Left ventricle myocardium superior (tissue), 1 donor: ENCODE data around the gene TAS2R13. TPM values are rescaled to one million over a fixed set of nuclear protein-coding genes. Genes with fewer than 3 reads are reported as not detected.

Source experiments
- ATAC-seq: fragments of 200-7000 bp; cut with Tn5 transposase; one replicate; pipeline ENCODE4 v1.9.1; 2020; ENCODE audit warnings: mild to moderate bottlenecking, moderate library complexity
- DNase-seq: peaks from one replicate; pipeline ENCODE4 v3.0.0-alpha.2; 2020
- intact Hi-C: fragments of 100-400 bp; cut with micrococcal nuclease; formaldehyde crosslinking; loops from one replicate; pipeline ENCODE4 v1.11.0; 2022
- long read RNA-seq: library from polyadenylated mRNA; unstranded; transcript quantifications from one replicate; pipeline ENCODE4 v2.0.0, GENCODE V29; 2021
- total RNA-seq: library from RNA; stranded (reverse); fragmentation: NEBNext Ultra II Directional; extraction: Animal tissue kit (Norgen Biotek cat#: 25700); gene quantifications from one replicate; pipeline ENCODE4 v1.2.1, GENCODE V29; 2021
- donor health status: DM: no; HTN: yes; CAD: no; lungs with severe emphysema.

The TAS2R13 gene
- total RNA-seq, result 0.30 TPM
- long read RNA-seq, result 0 reads

DNA sequence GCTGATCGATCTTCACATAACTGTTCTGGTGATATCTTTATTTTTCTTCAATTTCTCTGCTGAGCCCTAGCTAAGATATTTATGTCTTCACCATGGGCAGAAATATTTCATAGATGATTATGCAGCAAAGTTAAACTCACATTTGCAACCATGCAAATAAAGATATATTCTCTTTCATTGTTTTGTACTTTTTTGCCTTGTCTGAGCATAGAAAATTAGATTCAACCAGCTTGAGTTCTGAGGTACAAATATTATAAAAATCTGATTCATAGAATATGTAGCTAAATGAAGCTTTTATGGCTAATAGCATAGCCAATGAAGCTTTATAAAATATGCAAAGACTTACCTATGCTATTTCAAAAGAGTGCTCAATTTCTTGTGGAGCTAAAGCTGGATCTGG, at the start of gene TAS2R13:
TSS of gene TAS2R13 (minus strand) at position 101 of the 400 bp plus-strand sequence. CDS start 264 bp downstream, outside the sequence.
- no peak for ATAC-seq
- intact Hi-C loops, result loop anchor here (2.0 kb wide), 1 partner anchor 43 kb away; no protein-coding TSS in a partner anchor
- DNase-seq, result no peak

DNA sequence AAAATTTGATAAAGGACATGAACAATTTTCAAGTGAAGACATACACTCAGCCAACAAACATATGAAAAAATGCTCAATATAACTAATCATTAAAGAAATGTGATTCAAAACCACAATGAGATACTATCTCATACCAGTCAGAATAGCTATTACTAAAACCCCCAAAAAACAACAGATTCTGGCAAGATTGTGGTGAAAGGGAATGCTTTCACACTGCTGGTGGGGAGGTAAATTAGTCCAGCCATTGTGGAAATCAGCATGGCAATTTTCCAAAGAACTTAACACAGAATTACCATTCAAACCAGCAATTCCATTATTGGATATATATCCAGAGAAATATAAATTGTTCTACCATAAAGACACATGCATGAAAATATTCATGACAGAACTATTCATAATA, 48.4 kb upstream of the TAS2R13 start:
- intact Hi-C loops, result no loop called here

DNA sequence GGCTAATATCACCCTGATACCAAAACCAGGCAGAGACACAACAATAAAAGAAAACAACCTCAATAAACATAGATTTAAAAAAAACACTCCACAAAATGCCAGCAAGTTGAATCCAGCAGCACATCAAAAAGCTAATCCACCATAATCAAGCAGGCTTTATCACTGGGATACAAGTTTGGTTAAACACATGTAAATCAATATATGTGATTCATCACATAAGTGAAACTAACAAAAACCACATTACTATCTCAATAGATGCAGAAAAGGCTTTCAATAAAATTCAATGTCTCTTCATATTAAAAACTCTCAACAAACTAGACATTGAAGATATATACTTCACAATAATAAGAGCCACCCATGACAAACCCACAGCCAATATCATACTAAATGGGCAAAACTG, 46.7 kb upstream of the TAS2R13 start:
- DNase-seq (no peak), ATAC-seq (no peak)
- intact Hi-C loops, result no loop called here

More for the DNA sequence above, 48.4 kb upstream of the TAS2R13 start:
- DNase-seq, result no peak
- ATAC-seq, result no peak

GRCh38 chr12:10952645-10953044, 43.3 kb upstream of the TAS2R13 start:
- DNase-seq (peak; percentile 51), ATAC-seq (peak; percentile 100)
- intact Hi-C loops, result loop anchor here (2.0 kb wide), 1 partner anchor 44 kb away; the partner anchor contains the start of gene TAS2R13

DNA sequence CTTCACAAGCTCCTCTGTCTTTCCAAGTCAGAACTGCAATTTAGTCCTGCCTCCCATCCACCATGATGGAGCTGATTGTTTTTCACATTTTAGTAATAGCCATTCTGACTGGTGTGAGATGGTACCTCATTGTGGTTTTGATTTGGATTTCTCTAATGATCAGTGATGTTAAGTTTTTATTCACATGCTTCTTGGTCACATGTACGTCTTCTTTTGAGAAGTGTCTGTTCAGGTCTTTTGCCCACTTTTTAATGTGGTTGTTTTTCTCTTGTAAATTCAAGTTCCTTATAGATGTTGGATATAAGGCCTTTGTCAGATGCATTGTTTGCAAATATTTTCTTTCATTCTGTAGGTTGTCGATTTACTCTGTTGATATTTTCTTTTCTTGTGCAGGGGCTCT, 33.8 kb upstream of the TAS2R13 start:
- intact Hi-C loops, result no loop called here
- ATAC-seq (no peak), DNase-seq (no peak)

DNA sequence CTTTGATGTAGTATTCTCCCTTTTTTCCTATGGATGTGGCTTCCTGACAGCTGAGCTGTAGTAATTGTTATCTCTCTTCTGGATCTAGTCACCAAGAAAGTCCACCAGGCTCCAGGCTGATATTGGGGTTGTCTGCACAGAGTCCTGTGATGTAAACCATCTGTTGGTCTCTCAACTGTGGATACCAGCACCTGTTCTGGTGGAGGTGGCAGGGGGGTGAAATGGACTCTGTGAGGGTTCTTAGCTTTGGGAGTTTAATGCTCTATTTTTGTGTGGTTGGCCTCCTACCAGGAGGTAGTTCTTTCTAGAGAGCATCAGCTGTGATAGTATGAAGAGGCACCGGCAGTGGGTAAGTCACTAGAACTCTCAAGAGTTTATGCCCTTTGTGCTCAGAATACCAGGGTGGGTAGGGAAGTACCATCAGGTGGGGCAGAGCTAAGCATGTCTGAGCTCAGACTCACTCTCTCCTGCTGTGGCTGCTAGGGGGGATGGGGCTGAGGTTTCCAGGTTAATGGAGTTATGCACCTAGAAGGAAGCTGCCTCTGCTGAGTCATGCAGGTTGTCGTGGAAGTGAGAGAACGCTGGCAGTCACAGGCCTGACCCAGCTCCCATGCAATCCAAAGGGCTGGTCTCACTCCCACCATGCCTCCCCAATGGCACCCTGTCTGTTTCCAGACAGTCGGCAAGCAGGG, 32.7 kb upstream of the TAS2R13 start:
- ATAC-seq (no peak), DNase-seq (no peak)
- intact Hi-C loops, result no loop called here

GRCh38 chr12:10941369-10941768, 32.0 kb upstream of the TAS2R13 start:
- intact Hi-C loops, result no loop called here
- ATAC-seq (no peak), DNase-seq (no peak)

DNA sequence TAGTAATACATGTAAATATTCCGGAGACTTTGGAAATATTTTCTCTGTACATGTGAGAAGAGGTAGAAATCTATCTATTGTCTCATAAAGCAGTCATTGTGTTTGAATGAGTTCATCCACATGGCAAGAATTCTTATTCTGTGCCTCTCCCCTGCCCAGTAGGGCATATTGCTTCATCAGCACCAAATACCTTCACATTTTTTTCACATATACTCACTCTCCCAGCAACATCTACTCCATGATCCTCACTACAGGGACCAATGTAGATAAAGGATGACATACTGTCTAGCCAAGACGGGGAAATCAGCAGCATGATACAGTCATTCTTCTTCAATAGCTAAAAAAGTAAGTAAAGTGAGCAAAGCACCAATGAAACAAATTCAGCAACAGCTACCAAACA, 31.0 kb upstream of the TAS2R13 start:
- intact Hi-C loops, result no loop called here
- no peak for ATAC-seq

DNA sequence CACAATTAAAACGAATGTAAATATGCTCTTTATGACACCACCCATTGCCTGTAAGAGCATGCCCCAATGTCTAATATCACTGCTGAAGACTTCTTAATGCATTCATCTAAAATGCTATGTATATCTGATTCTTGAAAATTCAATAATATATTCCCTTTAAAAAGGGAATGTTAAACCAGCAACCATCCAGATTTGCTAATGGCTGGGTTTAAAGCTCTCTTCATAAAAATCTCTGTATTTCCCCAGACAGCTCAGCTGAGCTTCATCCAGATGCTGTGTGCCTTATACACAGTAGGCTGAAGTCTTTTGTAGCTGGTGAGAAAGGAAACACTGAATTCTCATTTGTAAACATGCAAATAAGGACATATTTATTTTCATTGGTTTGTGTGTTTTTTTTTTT, 29.8 kb upstream of the TAS2R13 start, which contains the start of gene TAS2R14:
TSS of gene TAS2R14 (minus strand) at position 101 of the 400 bp plus-strand sequence. CDS start at position 45, 56 bp downstream.
- no peak for DNase-seq
- intact Hi-C loops, result no loop called here
- ATAC-seq, result no peak

More for the DNA sequence above, 31.0 kb upstream of the TAS2R13 start:
- DNase-seq, result no peak

GRCh38 chr12:10936506-10936905, 27.1 kb upstream of the TAS2R13 start:
- no peak for DNase-seq
- no peak for ATAC-seq
- intact Hi-C loops, result no loop called here

GRCh38 chr12:10928746-10929286, 19.5 kb upstream of the TAS2R13 start, which contains the start of gene PRH2:
Gene PRH2 (plus strand): TSS chr12:10929236. CDS start chr12:10929274, 38 bp downstream.
- ATAC-seq (no peak), DNase-seq (no peak)
- intact Hi-C loops, result no loop called here

DNA sequence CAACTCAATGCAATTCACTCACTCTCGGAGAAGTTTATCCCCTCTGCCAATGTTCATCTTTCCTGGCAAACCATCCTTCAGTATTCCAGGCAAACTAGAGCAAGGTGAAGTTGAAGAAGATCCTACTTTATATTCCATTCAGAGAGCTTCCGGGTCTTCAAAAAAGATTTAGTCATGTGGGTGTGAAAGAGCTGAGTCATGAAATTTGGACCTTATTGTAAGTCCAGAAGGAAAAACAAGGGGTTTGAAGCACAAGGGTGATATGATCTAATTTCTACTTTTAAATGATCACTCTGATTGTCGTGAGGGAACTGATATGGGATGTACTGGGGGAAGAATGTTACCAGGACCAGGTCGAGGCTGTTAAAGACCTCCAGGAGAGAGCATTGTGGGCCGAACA, 16.9 kb upstream of the TAS2R13 start:
- DNase-seq, result no peak
- intact Hi-C loops, result no loop called here
- ATAC-seq, result no peak

DNA sequence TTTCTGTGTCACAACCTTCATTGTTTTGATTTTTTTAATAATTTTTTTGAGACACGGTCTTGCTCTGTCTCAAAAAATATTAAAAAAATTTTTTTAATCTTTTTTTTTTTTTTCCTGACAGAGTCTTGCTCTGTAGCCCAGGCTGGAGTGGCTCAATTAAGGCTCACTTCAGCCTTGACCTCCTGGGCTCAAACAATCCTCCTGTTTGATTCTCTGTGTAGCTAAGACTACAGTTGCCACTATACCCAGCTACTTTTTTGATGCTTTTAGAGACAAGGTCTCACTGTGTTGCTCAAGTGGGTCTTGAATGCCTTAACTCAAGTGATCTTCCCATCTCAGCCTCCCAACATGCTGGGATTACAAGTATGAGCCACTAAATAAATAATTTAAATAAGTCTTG, 10.4 kb upstream of the TAS2R13 start:
- ATAC-seq (no peak), DNase-seq (no peak)
- intact Hi-C loops, result no loop called here

DNA sequence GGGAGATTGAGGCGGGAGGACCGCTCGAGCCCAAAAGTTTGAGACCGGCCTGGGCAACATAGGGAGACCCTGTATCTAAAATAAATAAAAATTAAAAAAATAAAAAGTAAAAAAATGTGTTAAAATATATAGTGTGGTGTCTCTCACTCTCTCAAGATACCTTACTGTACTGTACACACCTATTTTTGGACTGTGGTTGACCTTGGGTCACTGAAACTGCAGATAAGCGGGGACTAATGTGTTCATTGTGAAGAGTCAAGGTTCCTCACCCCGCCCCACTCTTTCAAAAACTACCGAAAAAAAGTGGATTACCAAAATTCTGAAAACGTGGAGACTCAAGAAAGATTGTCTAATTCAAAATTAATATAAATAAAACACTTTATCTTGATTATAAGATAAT, 1.0 kb upstream of the TAS2R13 start:
- no peak for DNase-seq
- peak; percentile 73 for ATAC-seq

DNA sequence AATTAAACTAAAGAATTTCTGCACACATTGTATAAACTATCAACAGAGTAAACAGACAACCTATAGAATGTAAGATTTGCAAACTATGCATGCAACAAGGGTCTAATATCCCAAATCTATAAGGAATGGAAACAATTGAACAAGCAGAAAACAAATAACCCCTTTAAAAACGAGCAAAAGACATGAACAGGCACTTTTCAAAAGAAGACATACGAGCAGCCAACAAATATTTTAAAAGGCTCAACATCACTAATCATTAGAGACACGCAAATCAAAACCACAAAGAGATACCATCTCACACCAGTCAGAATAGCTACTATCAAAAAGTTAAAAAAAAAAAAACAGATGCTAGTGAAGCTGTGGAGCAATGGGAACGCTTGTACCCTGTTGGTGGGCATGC, 4.7 kb downstream of the TAS2R13 start:
- DNase-seq (no peak), ATAC-seq (no peak)
- intact Hi-C loops, result no loop called here

More for the DNA sequence above, 1.0 kb upstream of the TAS2R13 start:
- intact Hi-C loops, result no loop called here

GRCh38 chr12:10901427-10901826, 7.9 kb downstream of the TAS2R13 start:
- intact Hi-C loops, result no loop called here
- DNase-seq (no peak), ATAC-seq (no peak)

DNA sequence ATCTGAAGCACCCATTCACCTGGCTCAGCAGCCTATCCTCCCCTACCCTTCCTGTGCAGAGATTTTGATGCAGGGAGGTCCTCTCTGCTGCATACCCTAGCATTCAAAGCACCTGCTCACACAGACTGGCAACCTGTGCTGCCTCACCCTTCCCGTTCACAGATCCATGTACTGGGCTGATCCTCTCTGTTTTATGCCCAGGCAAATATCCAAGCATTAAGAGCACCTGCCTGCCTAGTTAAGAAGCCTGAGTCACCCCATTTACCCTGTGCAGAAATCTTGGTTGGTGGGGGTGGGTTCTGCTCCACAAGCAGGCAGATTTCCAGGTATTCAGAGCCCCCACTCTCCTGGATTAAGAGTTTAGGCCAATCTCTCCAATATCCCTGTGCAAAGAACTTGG, 8.4 kb downstream of the TAS2R13 start:
- ATAC-seq, result no peak
- no peak for DNase-seq
- intact Hi-C loops, result no loop called here

- intact Hi-C loops, result no loop called here
- ATAC-seq (no peak), DNase-seq (no peak)
These were observed 8.8 kb downstream of the TAS2R13 start for GRCh38 chr12:10900530-10900929.

DNA sequence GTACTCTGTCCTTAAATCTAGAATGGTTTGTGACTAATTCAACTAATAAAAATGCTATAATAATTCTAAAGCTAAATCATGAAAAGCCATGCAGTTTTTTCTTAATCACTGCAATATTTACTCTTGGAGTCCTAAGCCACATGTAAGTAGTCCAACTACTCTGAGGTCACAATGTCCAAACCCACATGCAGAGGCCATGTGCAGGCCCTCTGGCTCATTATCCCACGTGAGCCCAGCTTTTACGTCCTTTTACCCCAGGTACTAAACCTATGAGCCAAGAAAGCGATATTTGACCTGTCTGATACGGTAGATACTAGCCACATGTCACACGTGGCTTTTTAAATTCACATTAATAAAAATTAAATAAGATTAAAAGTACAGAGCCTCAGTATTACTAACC, 12.5 kb downstream of the TAS2R13 start:
- no peak for DNase-seq
- intact Hi-C loops, result no loop called here
- no peak for ATAC-seq

- ATAC-seq, result no peak
- intact Hi-C loops, result no loop called here
- DNase-seq, result no peak
These were observed 17.4 kb downstream of the TAS2R13 start for GRCh38 chr12:10891937-10892336.

DNA sequence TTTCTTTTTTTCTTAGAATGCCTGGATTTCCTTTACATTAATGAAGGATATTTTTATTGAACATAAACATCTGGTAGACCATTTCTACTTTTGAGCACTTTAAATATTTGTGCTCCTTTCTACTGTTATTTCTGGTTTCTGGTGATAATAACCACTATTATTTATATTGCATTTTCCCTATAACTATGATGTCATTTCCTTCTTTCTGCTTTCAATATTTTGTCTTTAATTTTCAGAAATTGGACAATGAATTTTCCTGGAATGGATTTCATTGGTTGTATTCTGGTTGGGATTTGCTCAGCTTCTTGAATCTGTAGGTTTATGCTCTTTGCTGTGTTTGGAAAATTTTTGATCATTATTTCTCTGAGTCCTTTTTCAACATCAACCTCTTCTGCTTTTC, 20.1 kb downstream of the TAS2R13 start:
- no peak for ATAC-seq
- intact Hi-C loops, result no loop called here
- no peak for DNase-seq
